H4 (cell line): ENCODE results near the gene S100A14. TPM values are rescaled to one million over a fixed set of nuclear protein-coding genes. Genes with fewer than 3 reads are reported as not detected.

ENCODE experiments used
- total RNA-seq: library from RNA; depleted of rRNA; stranded (reverse); fragments of >200 nt; shearing (Covaris generic); gene quantifications from 2 replicates; pipeline ENCODE4 v1.2.3, GENCODE V29; 2014; rRNA removed

S100A14 gene
- total RNA-seq, 1 experiment from 2014 or later, result not detected

Other genes with a start within 250 kb of the S100A14 start
- not detected in 2 replicates for gene S100A12, start 240.7 kb downstream of the S100A14 start, total RNA-seq
- not detected in 2 replicates for gene S100A8, start 225.3 kb downstream of the S100A14 start, total RNA-seq
- gene S100A7A, start 199.8 kb downstream of the S100A14 start, total RNA-seq, result not detected in 2 replicates
- not detected in 2 replicates for gene S100A7, start 155.7 kb downstream of the S100A14 start, total RNA-seq
- gene S100A6, start 80.3 kb downstream of the S100A14 start, total RNA-seq, result 469 and 852 TPM in 2 replicates
- gene S100A5, start 75.4 kb downstream of the S100A14 start, total RNA-seq, result not detected in 2 replicates
- gene S100A4, start 70.5 kb downstream of the S100A14 start, total RNA-seq, result 33.4 and 36.2 TPM in 2 replicates
- 5.2 and 5.3 TPM in 2 replicates for gene S100A3, start 67.1 kb downstream of the S100A14 start, total RNA-seq
- gene S100A2, start 50.5 kb downstream of the S100A14 start, total RNA-seq, result 17.8 and 33.2 TPM in 2 replicates
- gene S100A16, start 3.2 kb downstream of the S100A14 start, total RNA-seq, result 25.1 and 35.9 TPM in 2 replicates
- gene S100A13, start 11.2 kb upstream of the S100A14 start, total RNA-seq, result 160 and 175 TPM in 2 replicates
- gene S100A1, start 12.1 kb upstream of the S100A14 start, total RNA-seq, result 0.91 TPM in 1 of 2 replicates, not detected in the other
- 39.3 and 42.6 TPM in 2 replicates for gene CHTOP, start 17.7 kb upstream of the S100A14 start, total RNA-seq
- gene SNAPIN, start 42.4 kb upstream of the S100A14 start, total RNA-seq, result 82.5 and 98.7 TPM in 2 replicates
- gene ILF2, start 54.7 kb upstream of the S100A14 start, total RNA-seq, result 345 and 420 TPM in 2 replicates
- not detected in 2 replicates for gene NPR1, start 62.4 kb upstream of the S100A14 start, total RNA-seq
- 16.7 and 18.6 TPM in 2 replicates for gene INTS3, start 111.7 kb upstream of the S100A14 start, total RNA-seq
- 0.93 and 2.9 TPM in 2 replicates for gene SLC27A3, start 159.1 kb upstream of the S100A14 start, total RNA-seq